GM19468 (cell line): ENCODE measurements around the gene IRF2BPL.

ENCODE experiments used
- ATAC-seq: cut with Tn5 transposase; IDR thresholded peaks from one replicate; pipeline ENCODE4 v1.9.1; 2021; ENCODE audit warnings: mild to moderate bottlenecking, moderate library complexity, moderate number of reproducible peaks; ENCODE audit not compliant: unreplicated experiment; ENCODE audit errors: extremely low read depth

The IRF2BPL gene

DNA sequence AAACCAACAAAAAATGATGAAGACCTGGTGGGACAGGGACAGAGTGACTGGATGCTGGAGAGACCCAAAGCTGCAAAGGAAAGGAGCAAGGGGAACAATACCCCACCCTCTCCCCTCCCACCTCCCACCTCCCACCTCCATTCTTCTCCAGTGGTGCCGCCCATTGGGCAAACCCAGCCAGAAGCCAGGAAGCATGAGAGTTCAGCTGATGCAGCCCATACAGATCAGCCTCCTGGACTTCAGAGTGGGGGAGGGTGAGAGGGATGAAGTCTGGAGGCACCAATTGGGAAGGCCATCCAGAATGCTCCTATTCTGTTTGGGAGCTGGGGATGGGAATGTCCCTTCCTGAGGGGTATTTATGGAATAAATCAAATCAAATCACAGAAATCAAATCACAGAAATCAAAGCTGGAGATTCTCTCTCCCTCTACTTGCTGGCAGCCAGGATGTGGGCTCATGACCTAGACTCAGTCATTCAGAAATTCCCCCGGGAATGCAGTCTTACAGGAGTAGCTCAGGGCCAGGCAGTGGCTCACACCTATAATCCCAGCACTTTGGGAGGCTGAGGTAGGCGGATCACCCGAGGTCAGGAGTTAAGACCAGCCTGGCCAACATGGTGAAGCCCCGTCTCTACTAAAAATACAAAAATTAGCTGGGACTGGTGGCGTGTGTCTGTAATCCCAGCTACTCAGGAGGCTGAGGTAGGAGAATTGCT is 31.1 kb downstream of the IRF2BPL start:
- ATAC-seq, result no peak

DNA sequence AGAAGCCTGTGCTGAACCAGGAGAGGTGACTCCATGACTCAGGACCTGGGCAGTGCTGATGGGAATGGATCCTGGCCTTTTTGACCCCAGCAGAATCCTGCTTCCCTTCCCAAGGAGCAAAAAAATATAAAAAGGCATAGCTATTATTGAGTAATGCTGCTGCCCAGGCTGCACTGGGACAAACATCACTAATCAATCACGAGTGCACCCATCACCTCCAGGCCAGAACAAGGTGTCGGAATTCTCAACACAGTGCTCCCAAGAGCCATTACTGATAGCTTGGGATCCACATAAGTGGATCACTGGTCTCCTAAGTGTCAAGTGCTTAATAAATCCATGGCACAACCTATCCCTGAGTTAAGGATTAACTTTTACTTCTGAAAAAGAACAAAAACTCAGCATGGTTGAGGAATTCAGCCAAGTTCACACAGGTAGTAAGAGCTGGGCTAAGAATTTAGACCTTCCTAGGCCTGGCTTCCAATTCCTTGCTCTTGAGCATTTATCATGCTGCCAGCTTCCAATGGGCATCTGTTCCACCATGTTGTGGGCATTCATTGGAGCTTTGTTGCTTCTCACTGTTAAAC is 31.9 kb downstream of the IRF2BPL start:
- no peak for ATAC-seq

DNA sequence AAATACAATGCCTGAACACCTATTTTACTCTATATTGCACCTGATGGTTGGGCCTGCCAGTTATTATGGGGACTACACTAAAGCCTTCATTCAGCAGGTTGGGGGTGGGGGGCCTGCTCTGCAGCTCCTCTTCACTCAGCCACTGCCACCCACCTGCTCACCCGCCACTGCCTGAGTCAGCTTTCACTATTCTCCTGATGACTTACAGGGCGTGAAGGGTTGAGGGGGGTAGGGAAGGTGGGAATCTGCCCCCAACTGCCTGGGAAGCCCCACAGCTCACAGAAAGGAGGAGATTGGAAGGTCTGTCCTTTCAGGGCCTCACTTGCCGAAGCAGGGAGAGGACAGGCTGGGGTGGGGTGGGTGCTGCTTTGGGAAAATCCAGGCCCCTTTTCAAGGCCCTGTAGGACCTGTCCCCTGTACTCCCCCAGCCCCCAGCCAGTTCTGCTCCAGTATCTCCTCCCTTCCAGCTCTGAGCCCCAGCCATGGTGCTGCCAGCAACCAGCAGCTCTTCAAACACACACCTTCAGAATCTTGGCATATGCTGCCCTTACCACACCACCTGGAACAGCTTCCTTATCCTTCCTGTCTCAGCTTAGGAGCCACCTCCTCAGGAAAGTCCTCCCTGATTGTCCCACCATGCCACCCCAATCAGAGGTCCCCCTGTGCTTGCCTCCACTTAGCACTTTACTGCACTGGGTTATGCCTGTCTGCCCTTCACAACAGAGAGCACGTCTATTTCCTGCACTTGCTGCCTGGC is 33.1 kb downstream of the IRF2BPL start:
- ATAC-seq, result no peak

GRCh38 chr14:76993752-76994151 is 34.8 kb downstream of the IRF2BPL start:
- ATAC-seq, result no peak

- ATAC-seq, result no peak
Measured at GRCh38 chr14:76990084-76990483, 38.4 kb downstream of the IRF2BPL start.

- ATAC-seq, result no peak
Measured at GRCh38 chr14:76987956-76988520, 40.5 kb downstream of the IRF2BPL start.

- no peak for ATAC-seq
Measured at GRCh38 chr14:76986231-76986565, 42.3 kb downstream of the IRF2BPL start.

GRCh38 chr14:76985540-76986230 is 42.8 kb downstream of the IRF2BPL start:
- ATAC-seq, result no peak

- ATAC-seq, result no peak
Measured at GRCh38 chr14:76984787-76985375, 43.6 kb downstream of the IRF2BPL start.

DNA sequence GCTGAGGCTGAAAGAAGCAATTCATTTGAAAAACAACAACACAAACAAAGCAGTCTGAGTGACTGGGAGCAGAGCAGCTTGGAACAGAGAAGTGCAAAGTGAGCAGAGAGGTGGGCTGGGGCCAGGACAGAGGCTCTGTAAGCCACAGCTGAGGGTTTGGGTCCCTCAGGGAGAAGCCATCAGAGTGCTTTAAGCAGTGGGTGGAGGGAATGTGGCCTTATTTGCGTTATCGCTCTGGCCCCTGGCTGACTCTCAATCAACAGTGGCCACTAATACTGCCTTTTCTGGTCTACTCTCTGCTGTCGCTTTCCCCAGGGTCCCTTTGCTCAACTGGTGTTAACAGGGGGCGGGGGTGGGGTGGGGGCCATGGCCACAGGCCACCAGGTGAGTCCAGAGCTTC is 44.2 kb downstream of the IRF2BPL start:
- ATAC-seq, result no peak

DNA sequence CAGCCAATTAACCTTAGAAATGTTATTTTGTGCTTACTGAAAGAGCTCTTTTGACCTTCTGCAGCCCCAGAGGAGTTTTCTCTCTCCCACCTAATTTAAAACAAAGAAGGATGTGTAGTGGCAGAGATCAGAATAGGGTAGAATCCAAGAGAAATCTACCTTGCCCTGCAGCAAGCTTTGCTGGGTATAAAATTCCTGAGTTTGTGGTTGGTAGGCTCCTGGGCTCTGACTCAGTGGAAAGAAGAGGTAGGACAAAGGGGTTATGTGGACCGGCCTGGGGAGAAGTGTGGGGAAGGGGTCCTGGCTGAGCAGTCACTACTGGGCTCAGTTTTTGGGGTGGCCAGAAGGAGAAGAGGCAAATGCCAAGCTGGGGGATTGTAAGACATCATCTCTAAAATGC is 46.8 kb downstream of the IRF2BPL start:
- no peak for ATAC-seq

DNA sequence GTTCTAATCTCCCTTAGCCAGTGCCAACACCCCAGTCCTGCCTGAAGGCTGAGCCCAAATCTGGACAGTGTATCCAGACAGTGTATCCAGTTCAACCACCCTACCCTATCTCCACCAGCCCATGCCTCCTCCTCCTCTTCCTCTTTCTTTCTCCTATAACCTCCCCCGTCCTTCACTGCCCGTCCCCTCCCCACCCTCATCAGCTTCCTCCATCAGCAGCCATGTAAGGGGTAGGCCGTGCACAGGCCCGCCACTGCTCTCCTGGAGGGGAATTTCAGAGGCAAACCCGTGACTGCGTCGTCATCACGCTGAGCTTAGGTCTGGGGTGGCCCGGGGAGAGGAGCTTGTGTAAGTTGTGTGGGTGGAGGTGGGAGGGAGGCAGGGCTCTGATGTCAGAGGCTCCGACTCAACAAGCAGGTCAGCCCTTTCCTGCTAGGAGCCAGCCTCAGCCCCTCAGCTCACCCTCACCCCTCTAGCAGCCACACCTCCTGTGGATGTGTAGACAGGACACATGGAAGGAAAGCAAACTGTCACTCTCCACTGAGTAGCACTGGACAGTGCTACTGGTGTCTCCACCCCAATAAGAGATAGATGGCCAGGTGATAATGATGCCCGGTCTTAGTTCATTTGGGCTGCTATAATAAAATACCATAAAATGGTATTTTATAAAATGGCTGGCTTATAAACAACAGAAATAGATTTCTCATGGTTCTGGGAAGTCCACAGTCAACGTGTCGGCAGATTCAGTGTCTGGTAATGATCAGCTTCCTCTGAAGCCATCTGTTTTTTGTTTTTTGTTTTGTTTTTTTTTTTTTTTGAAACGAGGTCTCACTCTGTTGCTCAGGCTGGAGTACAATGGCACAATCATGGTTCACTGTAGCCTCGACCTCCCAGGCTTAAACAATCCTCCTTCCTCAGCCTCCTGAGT is 50.5 kb downstream of the IRF2BPL start:
- peak; percentile 62 for ATAC-seq

- ATAC-seq, result no peak
Measured at GRCh38 chr14:76976240-76977005, 52.1 kb downstream of the IRF2BPL start.

DNA sequence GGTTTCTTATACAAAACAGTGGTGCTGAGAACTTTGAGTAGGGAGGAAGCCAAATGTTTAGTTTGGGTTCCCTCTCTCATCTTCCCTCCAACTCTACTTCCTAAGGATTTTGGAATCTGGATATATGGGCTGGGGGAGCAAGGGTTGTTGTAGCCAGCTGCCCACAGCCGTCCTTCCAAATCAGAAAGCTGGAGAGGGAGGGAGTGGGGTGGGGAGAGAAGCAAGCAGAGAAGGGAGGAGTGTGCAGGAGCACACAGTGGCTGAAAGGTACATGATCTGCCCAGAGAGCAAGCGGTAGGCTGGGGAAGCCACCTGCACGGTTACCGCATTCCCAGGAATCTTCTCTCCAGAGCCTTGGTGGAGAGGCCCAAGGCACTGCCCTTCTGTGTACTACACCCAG is 52.7 kb downstream of the IRF2BPL start:
- no peak for ATAC-seq

DNA sequence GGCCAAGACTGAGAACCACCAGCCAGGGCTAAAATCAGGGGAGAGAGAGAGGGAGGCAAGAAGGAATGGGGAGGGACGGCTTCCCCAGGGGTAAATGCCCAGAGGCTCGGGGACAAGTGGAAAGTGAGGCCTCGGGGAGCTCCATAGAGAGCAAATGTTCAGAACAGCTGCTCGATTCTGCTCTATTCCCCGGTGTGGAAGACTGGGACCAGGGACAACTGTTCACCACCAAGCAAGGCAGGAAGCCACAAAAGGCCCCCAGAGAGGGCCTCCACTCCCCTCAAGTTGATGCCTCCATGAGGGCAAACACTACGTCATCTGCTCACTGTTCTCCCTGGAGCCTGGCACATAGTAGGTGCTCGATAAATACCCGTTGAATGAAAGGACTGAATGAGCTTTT is 53.5 kb downstream of the IRF2BPL start:
- no peak for ATAC-seq
